ENCODE results near the gene MYL7.

Gene MYL7

DNA sequence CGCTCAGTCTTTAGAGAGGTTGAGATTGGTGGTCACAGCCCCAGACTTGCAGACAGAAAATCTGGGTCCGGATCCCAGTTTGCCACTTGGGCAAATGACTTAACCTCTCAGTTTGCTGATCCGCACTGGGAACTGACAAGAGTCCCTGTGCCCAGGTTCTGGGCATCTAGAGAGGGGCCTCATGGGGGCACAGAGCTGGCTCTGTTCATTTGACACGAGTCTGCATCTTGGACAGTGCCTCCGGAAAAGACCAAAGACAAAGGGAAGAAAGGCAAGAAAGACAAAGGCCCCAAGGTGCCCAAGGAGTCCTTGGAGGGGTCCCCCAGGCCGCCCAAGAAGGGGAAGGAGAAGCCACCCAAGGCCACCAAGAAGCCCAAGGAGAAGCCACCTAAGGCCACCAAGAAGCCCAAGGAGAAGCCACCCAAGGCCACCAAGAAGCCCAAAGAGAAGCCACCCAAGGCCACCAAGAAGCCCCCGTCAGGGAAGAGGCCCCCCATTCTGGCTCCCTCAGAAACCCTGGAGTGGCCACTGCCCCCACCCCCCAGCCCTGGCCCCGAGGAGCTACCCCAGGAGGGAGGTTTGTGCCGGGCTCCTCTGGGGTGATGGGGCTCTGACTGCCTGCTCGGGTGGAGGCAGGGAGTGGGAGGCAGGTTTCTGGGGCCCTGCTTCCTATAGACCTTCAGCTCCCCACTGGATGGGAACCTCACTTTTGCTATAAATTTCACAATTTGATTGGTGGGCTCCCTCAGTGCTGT, 34.6 kb downstream of the MYL7 start:
- peaks cover 13% of the 10 kb centered on the region for H3K27me3 ChIP-seq (ENCODE audit: insufficient read depth, low read length)
- no peak overlapping the region for H3K4me2 ChIP-seq (ENCODE audit: low read length)
- no peaks in the 10 kb centered on the region for H3K79me2 ChIP-seq (ENCODE audit: insufficient read depth, low read length)
- H3K36me3 ChIP-seq (ENCODE audit: insufficient read depth, low read length): no peaks in the 10 kb centered on the region
- H3K9me3 ChIP-seq (ENCODE audit: low read length): no peaks in the 10 kb centered on the region
- no peak overlapping the region for H2AFZ ChIP-seq (ENCODE audit: low read length)
- H4K20me1 ChIP-seq (ENCODE audit: insufficient read depth, low read length): no peaks in the 10 kb centered on the region
- H3K4me1 ChIP-seq (ENCODE audit: insufficient read depth, low read length, severe bottlenecking): peaks cover 23% of the 10 kb centered on the region
- H3K4me3 ChIP-seq (ENCODE audit: low read depth, low read length, poor library complexity, severe bottlenecking): no peak overlapping the region
- H3K9ac ChIP-seq (ENCODE audit: low read length): no peak overlapping the region
- H3K27ac ChIP-seq (ENCODE audit: low read depth, low read length, poor library complexity, severe bottlenecking): no peak overlapping the region
- no peaks in the 10 kb centered on the region for H3K9me2 ChIP-seq (ENCODE audit: low read depth, low read length)
- TF ChIP-seq, protein P1, sequence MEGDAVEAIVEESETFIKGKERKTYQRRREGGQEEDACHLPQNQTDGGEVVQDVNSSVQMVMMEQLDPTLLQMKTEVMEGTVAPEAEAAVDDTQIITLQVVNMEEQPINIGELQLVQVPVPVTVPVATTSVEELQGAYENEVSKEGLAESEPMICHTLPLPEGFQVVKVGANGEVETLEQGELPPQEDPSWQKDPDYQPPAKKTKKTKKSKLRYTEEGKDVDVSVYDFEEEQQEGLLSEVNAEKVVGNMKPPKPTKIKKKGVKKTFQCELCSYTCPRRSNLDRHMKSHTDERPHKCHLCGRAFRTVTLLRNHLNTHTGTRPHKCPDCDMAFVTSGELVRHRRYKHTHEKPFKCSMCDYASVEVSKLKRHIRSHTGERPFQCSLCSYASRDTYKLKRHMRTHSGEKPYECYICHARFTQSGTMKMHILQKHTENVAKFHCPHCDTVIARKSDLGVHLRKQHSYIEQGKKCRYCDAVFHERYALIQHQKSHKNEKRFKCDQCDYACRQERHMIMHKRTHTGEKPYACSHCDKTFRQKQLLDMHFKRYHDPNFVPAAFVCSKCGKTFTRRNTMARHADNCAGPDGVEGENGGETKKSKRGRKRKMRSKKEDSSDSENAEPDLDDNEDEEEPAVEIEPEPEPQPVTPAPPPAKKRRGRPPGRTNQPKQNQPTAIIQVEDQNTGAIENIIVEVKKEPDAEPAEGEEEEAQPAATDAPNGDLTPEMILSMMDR (IDR thresholded peaks at IDR 0.05; ENCODE audit: low read length): no peak
- no peak for TF ChIP-seq EZH2 (IDR thresholded peaks at IDR 0.05; ENCODE audit: borderline replicate concordance, low read length)
- 0 out of 2 replicates have a peak, but pooled peaks cover 5% of the 10 kb centered on the region for H3F3A ChIP-seq (ENCODE audit: insufficient read depth, low read length)

DNA sequence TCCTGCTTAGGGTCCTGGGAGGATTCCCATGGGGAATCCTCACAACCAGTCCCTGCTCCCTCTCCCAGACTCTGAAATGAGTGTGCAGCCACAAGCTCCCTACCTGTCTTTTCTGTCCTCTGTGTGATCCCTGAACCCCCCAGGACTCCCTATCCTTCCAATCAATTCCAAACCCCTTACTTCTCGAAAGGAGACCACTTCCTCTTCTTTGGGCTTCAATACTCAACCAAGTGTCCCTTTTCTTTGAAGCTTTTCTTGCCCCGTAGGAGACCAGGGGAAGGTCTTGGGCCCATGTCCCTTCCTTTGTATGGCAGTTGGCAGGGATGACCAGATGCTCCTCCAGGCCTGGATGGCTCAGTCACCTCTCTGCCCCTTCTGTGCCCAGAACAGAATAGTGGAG, 35.3 kb downstream of the MYL7 start:
- Histone ChIP-seq H3K36me3 (ENCODE audit: insufficient read depth, low read length) (no peaks in the 10 kb centered on the region), H3K27me3 (ENCODE audit: insufficient read depth, low read length) (peaks cover 13% of the 10 kb centered on the region), H3K4me3 (ENCODE audit: low read depth, low read length, poor library complexity, severe bottlenecking) (no peak overlapping the region), H2AFZ (ENCODE audit: low read length) (no peak overlapping the region), H4K20me1 (ENCODE audit: insufficient read depth, low read length) (no peaks in the 10 kb centered on the region), H3K27ac (ENCODE audit: low read depth, low read length, poor library complexity, severe bottlenecking) (no peak overlapping the region), H3K9me3 (ENCODE audit: low read length) (no peaks in the 10 kb centered on the region), H3K4me2 (ENCODE audit: low read length) (no peak overlapping the region), H3K9me2 (ENCODE audit: low read depth, low read length) (no peaks in the 10 kb centered on the region), H3K9ac (ENCODE audit: low read length) (no peak overlapping the region), H3K4me1 (ENCODE audit: insufficient read depth, low read length, severe bottlenecking) (peaks cover 30% of the 10 kb centered on the region), H3F3A (ENCODE audit: insufficient read depth, low read length) (0 out of 2 replicates have a peak, but pooled peaks cover 5% of the 10 kb centered on the region), H3K79me2 (ENCODE audit: insufficient read depth, low read length) (no peaks in the 10 kb centered on the region)
- TF ChIP-seq, protein P1 (IDR thresholded peaks at IDR 0.05; ENCODE audit: low read length): no peak
- no peak for TF ChIP-seq EZH2 (IDR thresholded peaks at IDR 0.05; ENCODE audit: borderline replicate concordance, low read length)

DNA sequence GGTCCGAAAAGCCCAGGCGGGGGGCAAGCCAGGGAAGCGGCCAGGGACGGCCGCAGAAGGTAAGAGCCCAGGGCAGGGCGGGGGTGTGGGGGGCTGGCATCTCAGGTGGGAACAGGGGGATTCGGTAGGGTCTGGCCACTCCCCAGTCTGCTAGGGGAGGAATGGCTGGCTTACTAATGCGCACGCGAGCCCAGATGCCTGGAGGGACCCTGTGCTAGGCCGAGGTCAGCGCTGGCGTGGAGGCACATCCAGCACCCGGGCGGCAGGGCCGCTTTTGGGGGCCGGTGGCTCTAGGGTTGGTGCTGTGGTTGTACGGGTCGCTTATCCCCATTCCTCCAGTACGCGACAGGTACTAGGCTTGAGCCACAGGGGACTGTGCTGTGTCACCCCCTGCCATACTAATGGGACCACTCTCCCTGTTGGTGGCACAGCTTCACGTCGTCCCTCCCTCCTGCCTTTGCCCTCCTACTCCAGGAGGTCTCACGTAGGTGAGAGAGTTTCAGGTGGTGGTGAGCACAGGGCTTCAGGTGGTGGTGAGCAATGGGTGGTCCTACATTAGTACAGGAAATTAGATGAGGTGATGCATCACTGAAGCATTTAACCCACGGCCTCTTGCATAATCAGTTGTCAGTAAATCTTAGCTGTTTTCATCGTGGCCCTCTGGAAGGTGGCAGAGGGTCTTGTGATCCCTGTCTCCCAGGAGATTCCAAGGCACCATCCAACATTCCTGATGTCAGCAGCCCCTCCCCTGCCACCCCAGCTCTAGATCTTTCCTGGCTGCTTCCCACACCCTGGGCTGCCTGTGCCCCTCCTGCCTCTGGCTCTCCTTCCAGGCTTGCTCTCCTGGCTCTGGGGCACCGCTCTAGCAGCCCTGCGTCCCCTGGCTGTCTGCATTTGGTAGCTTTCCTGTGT, 36.0 kb downstream of the MYL7 start:
- Histone ChIP-seq H3K4me1 (ENCODE audit: insufficient read depth, low read length, severe bottlenecking) (peaks cover 37% of the 10 kb centered on the region), H3K27ac (ENCODE audit: low read depth, low read length, poor library complexity, severe bottlenecking) (no peak overlapping the region), H3K4me2 (ENCODE audit: low read length) (peak overlapping the region; percentile 53), H3K79me2 (ENCODE audit: insufficient read depth, low read length) (no peaks in the 10 kb centered on the region), H3K36me3 (ENCODE audit: insufficient read depth, low read length) (no peaks in the 10 kb centered on the region), H3K27me3 (ENCODE audit: insufficient read depth, low read length) (peaks cover 13% of the 10 kb centered on the region), H2AFZ (ENCODE audit: low read length) (no peak overlapping the region), H4K20me1 (ENCODE audit: insufficient read depth, low read length) (no peaks in the 10 kb centered on the region), H3K9ac (ENCODE audit: low read length) (no peak overlapping the region), H3K9me2 (ENCODE audit: low read depth, low read length) (no peaks in the 10 kb centered on the region), H3K9me3 (ENCODE audit: low read length) (no peaks in the 10 kb centered on the region), H3K4me3 (ENCODE audit: low read depth, low read length, poor library complexity, severe bottlenecking) (no peak overlapping the region), H3F3A (ENCODE audit: insufficient read depth, low read length) (0 out of 2 replicates have a peak, but pooled peaks cover 5% of the 10 kb centered on the region)
- TF ChIP-seq EZH2 (IDR thresholded peaks at IDR 0.05; ENCODE audit: borderline replicate concordance, low read length): no peak
- TF ChIP-seq, protein P1 (IDR thresholded peaks at IDR 0.05; ENCODE audit: low read length): no peak

Measured in OCI-LY1 (cell line).